Measurements from ENCODE around the gene SCO2. TPM values are rescaled to one million over a fixed set of nuclear protein-coding genes. Genes with fewer than 3 reads are reported as not detected.

The SCO2 gene
- total and polyA plus RNA-seq, 2 of the 13 experiments (the other 11 are each of a cell fraction or from before 2014, with no cell fraction given): 0.32 to 3.7 TPM

GRCh38 chr22:50529897-50530579 is 4.6 kb upstream of the SCO2 start, which contains the start of gene TYMP (continued):
- TF ChIP-seq ZNF883 (CRISPR knock-in tag; IDR thresholded peaks at IDR 0.05; ENCODE audit: not compliant biosample characterization): no peak
- no peak for TF ChIP-seq ZNF572 (CRISPR knock-in tag; IDR thresholded peaks at IDR 0.05)
- TF ChIP-seq NFRKB (IDR thresholded peaks at IDR 0.05): no peak
- TF ChIP-seq FOXK1 (CRISPR knock-in tag; IDR thresholded peaks at IDR 0.05; ENCODE audit: borderline replicate concordance, low read depth): peak; percentile 21; the same call in 1 of the 2 replicates
- TF ChIP-seq, protein P1, sequence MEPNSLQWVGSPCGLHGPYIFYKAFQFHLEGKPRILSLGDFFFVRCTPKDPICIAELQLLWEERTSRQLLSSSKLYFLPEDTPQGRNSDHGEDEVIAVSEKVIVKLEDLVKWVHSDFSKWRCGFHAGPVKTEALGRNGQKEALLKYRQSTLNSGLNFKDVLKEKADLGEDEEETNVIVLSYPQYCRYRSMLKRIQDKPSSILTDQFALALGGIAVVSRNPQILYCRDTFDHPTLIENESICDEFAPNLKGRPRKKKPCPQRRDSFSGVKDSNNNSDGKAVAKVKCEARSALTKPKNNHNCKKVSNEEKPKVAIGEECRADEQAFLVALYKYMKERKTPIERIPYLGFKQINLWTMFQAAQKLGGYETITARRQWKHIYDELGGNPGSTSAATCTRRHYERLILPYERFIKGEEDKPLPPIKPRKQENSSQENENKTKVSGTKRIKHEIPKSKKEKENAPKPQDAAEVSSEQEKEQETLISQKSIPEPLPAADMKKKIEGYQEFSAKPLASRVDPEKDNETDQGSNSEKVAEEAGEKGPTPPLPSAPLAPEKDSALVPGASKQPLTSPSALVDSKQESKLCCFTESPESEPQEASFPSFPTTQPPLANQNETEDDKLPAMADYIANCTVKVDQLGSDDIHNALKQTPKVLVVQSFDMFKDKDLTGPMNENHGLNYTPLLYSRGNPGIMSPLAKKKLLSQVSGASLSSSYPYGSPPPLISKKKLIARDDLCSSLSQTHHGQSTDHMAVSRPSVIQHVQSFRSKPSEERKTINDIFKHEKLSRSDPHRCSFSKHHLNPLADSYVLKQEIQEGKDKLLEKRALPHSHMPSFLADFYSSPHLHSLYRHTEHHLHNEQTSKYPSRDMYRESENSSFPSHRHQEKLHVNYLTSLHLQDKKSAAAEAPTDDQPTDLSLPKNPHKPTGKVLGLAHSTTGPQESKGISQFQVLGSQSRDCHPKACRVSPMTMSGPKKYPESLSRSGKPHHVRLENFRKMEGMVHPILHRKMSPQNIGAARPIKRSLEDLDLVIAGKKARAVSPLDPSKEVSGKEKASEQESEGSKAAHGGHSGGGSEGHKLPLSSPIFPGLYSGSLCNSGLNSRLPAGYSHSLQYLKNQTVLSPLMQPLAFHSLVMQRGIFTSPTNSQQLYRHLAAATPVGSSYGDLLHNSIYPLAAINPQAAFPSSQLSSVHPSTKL (CRISPR knock-in tag; IDR thresholded peaks at IDR 0.05): 0 out of 2 replicates have a peak, but pooled peaks have one; percentile 32
- TF ChIP-seq ZBTB2 (CRISPR knock-in tag; IDR thresholded peaks at IDR 0.05; ENCODE audit: low read depth): peak; percentile 63
- TF ChIP-seq IRF2 (CRISPR knock-in tag; IDR thresholded peaks at IDR 0.05): 0 out of 2 replicates have a peak, but pooled peaks have one; percentile 61
- no peak for TF ChIP-seq CHD4 (IDR thresholded peaks at IDR 0.05; ENCODE audit: borderline replicate concordance, low read length)
- peak; percentile 67; the same call in 1 of the 2 replicates for TF ChIP-seq ZNF225 (CRISPR knock-in tag; IDR thresholded peaks at IDR 0.05)
- no peak for TF ChIP-seq SOX6 (IDR thresholded peaks at IDR 0.05)
- TF ChIP-seq SOX6 (CRISPR knock-in tag; IDR thresholded peaks at IDR 0.05): peak; percentile 63; the same call in 1 of the 2 replicates
- TF ChIP-seq ZNF282 (IDR thresholded peaks at IDR 0.05; ENCODE audit: partially characterized antibody): no peak
- TF ChIP-seq EEA1 (CRISPR knock-in tag; IDR thresholded peaks at IDR 0.05; ENCODE audit: borderline replicate concordance): no peak; the same call in 1 of the 2 replicates
- TF ChIP-seq, protein P2, sequence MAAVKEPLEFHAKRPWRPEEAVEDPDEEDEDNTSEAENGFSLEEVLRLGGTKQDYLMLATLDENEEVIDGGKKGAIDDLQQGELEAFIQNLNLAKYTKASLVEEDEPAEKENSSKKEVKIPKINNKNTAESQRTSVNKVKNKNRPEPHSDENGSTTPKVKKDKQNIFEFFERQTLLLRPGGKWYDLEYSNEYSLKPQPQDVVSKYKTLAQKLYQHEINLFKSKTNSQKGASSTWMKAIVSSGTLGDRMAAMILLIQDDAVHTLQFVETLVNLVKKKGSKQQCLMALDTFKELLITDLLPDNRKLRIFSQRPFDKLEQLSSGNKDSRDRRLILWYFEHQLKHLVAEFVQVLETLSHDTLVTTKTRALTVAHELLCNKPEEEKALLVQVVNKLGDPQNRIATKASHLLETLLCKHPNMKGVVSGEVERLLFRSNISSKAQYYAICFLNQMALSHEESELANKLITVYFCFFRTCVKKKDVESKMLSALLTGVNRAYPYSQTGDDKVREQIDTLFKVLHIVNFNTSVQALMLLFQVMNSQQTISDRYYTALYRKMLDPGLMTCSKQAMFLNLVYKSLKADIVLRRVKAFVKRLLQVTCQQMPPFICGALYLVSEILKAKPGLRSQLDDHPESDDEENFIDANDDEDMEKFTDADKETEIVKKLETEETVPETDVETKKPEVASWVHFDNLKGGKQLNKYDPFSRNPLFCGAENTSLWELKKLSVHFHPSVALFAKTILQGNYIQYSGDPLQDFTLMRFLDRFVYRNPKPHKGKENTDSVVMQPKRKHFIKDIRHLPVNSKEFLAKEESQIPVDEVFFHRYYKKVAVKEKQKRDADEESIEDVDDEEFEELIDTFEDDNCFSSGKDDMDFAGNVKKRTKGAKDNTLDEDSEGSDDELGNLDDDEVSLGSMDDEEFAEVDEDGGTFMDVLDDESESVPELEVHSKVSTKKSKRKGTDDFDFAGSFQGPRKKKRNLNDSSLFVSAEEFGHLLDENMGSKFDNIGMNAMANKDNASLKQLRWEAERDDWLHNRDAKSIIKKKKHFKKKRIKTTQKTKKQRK (IDR thresholded peaks at IDR 0.05; ENCODE audit: low read length): no peak
- TF ChIP-seq, protein P3, sequence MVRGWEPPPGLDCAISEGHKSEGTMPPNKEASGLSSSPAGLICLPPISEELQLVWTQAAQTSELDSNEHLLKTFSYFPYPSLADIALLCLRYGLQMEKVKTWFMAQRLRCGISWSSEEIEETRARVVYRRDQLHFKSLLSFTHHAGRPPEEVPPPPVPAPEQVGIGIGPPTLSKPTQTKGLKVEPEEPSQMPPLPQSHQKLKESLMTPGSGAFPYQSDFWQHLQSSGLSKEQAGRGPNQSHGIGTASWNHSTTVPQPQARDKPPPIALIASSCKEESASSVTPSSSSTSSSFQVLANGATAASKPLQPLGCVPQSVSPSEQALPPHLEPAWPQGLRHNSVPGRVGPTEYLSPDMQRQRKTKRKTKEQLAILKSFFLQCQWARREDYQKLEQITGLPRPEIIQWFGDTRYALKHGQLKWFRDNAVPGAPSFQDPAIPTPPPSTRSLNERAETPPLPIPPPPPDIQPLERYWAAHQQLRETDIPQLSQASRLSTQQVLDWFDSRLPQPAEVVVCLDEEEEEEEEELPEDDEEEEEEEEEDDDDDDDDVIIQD (CRISPR knock-in tag; IDR thresholded peaks at IDR 0.05; ENCODE audit: low read depth): no peak
- 0 out of 2 replicates have a peak, but pooled peaks have one; percentile 14 for TF ChIP-seq NFKBIZ (CRISPR knock-in tag; IDR thresholded peaks at IDR 0.05)

Data from HepG2 (cell line).